ENCODE results near the gene PRKG1.

GRCh38 chr10:51635436-51635835 lies 561.1 kb downstream of the PRKG1 start:
- TF ChIP-seq POLR2A (IDR thresholded peaks at IDR 0.05; ENCODE audit: low read depth, low read length): no peak
- no peak for TF ChIP-seq POLR2AphosphoS5 (IDR thresholded peaks at IDR 0.05; ENCODE audit: low read depth, low read length)
